IMR-90 (cell line): ENCODE measurements around the gene MYRFL. TPM values are rescaled to one million over a fixed set of nuclear protein-coding genes. Genes with fewer than 3 reads are reported as not detected.
"Not testable (repeated sequence)": the region's sequence is repeated elsewhere in the genome, so short reads cannot be mapped to it uniquely, and the experiment has no call there.

ENCODE experiments used
- ATAC-seq: fragments of 200-7000 bp; cut with Tn5 transposase; 2 replicates; pipeline ENCODE4 v1.9.1; 2020; ENCODE audit warnings: low read depth, mild to moderate bottlenecking, moderate library complexity
- BruUV-seq: library from RNA; stranded (reverse); fragments of 400-500 nt; replicated peaks from 2 replicates; lab custom pipeline; 2021; lab: Mats Ljungman, UMichigan
- CTCF ChIA-PET: fragments of 300-600 bp; formaldehyde crosslinking; extraction: SDS; loops from one replicate; lab custom pipeline; 2021; ENCODE audit warnings: antibody characterized with exemption; lab: Yijun Ruan, JAX
- POLR2A ChIA-PET: fragments of 300-600 bp; sonication (Branson Sonifier 250); formaldehyde crosslinking; loops from one replicate; lab custom pipeline; 2022; ENCODE audit warnings: antibody characterized with exemption; ENCODE audit not compliant: unreplicated experiment; lab: Charles Lee
- DNase-seq: peaks from one replicate; pipeline ENCODE4 v3.0.0; 2013
- H2AFZ ChIP-seq: replicated peaks from 2 replicates; pipeline ENCODE3; 2013; ENCODE audit warnings: low read length, mild to moderate bottlenecking; ENCODE audit not compliant: poor library complexity
- H2AK5ac ChIP-seq: 2 replicates; pipeline ENCODE4 v1.6.1; 2013; ENCODE audit warnings: low read depth, low read length, inconsistent platforms
- H2AK9ac ChIP-seq: replicated peaks from 2 replicates; pipeline ENCODE3; 2013; ENCODE audit warnings: mild to moderate bottlenecking, low read depth, low read length, moderate library complexity; ENCODE audit not compliant: poor library complexity
- H2BK120ac ChIP-seq: 2 replicates; pipeline ENCODE4 v1.6.1; 2013; ENCODE audit warnings: low read depth, low read length, inconsistent platforms
- H2BK15ac ChIP-seq: 3 replicates; pipeline ENCODE4 v1.6.1; 2013; ENCODE audit warnings: low read depth, low read length, inconsistent platforms
- H2BK20ac ChIP-seq: 2 replicates; pipeline ENCODE4 v1.6.1; 2013; ENCODE audit warnings: low read depth, mild to moderate bottlenecking, inconsistent platforms, low read length, moderate library complexity
- H2BK5ac ChIP-seq: 2 replicates; pipeline ENCODE4 v1.6.1; 2013; ENCODE audit warnings: mild to moderate bottlenecking, low read depth, low read length, inconsistent platforms; ENCODE audit not compliant: poor library complexity, severe bottlenecking
- H3K14ac ChIP-seq: replicated peaks from 2 replicates; pipeline ENCODE4 v1.6.1; 2013; ENCODE audit warnings: low read depth, low read length, inconsistent platforms
- H3K18ac ChIP-seq: 2 replicates; pipeline ENCODE4 v1.6.1; 2013; ENCODE audit warnings: low read depth, low read length, control low read depth
- H3K23ac ChIP-seq: 2 replicates; pipeline ENCODE4 v1.6.1; 2013; ENCODE audit warnings: low read depth, low read length, inconsistent platforms
- H3K27ac ChIP-seq: 2 replicates; pipeline ENCODE4 v1.5.1; 2013; ENCODE audit warnings: mild to moderate bottlenecking, control low read depth, low read length; ENCODE audit not compliant: insufficient read depth
- H3K27me3 ChIP-seq: 2 replicates; pipeline ENCODE4 v1.6.1; 2013; ENCODE audit warnings: low read length; ENCODE audit not compliant: control insufficient read depth, insufficient read depth
- H3K36me3 ChIP-seq: 2 replicates; pipeline ENCODE4 v1.6.1; 2013; ENCODE audit warnings: low read length, mixed read lengths; ENCODE audit not compliant: control insufficient read depth, insufficient read depth
- H3K4ac ChIP-seq: 2 replicates; pipeline ENCODE4 v1.6.1; 2013; ENCODE audit warnings: low read depth, low read length, inconsistent platforms
- H3K4me1 ChIP-seq: 2 replicates; pipeline ENCODE4 v1.6.1; 2013; ENCODE audit warnings: low read length, mixed read lengths; ENCODE audit not compliant: control insufficient read depth, insufficient read depth
- H3K4me2 ChIP-seq: 2 replicates; pipeline ENCODE4 v1.6.1; 2013; ENCODE audit warnings: low read depth, mild to moderate bottlenecking, control low read depth, low read length, moderate library complexity
- H3K4me3 ChIP-seq: 2 replicates; pipeline ENCODE4 v1.5.1; 2013; ENCODE audit warnings: low read depth, mild to moderate bottlenecking, control low read depth, low read length, moderate library complexity; ENCODE audit not compliant: insufficient read depth
- H3K56ac ChIP-seq: 2 replicates; pipeline ENCODE4 v1.6.1; 2013; ENCODE audit warnings: low read length, inconsistent platforms; ENCODE audit not compliant: insufficient read depth; ENCODE audit errors: extremely low read depth
- H3K79me1 ChIP-seq, 2 experiments: 2 replicates each; pipeline ENCODE4 v1.6.1; 2013; ENCODE audit warnings: low read length in 2 of 2, inconsistent platforms in 1 of 2, low read depth in 1 of 2
- H3K9ac ChIP-seq: 2 replicates; pipeline ENCODE4 v1.6.1; 2013; ENCODE audit warnings: low read depth, low read length, control low read depth
- H3K9me1 ChIP-seq: 2 replicates; pipeline ENCODE4 v1.6.1; 2013; ENCODE audit warnings: low read length, inconsistent platforms; ENCODE audit not compliant: insufficient read depth
- H3K9me3 ChIP-seq: 2 replicates; pipeline ENCODE4 v1.6.1; 2013; ENCODE audit warnings: low read length; ENCODE audit not compliant: control insufficient read depth, insufficient read depth
- H4K20me1 ChIP-seq: 2 replicates; pipeline ENCODE4 v1.6.1; 2013; ENCODE audit warnings: low read length, inconsistent platforms; ENCODE audit not compliant: insufficient read depth
- H4K5ac ChIP-seq: 2 replicates; pipeline ENCODE4 v1.6.1; 2013; ENCODE audit warnings: mild to moderate bottlenecking, low read depth, low read length, control low read depth
- H4K8ac ChIP-seq, 2 experiments: 2 replicates each; pipeline ENCODE4 v1.6.1; 2013; ENCODE audit warnings: low read depth in 2 of 2, low read length in 2 of 2, control low read depth in 1 of 2, inconsistent platforms in 1 of 2
- H4K91ac ChIP-seq: 2 replicates; pipeline ENCODE4 v1.6.1; 2013; ENCODE audit warnings: low read depth, low read length, inconsistent platforms; ENCODE audit not compliant: insufficient read depth
- WGBS, 2 experiments: methylation state at CpG; one replicate each; pipeline versions ENCODE4 v1.1.5 to v1.1.7; 2013; ENCODE audit warnings: missing lambda C conversion rate in 2 of 2; ENCODE audit not compliant: insufficient read length in 1 of 2; ENCODE audit errors: extremely low coverage in 2 of 2; 5-methylcytosine and 5-hydroxymethylcytosine counted together
- dilution Hi-C: fragments of 300-500 bp; cut with HindIII; formaldehyde crosslinking; loops from one replicate; pipeline ENCODE4 v1.14.3; 2018; ENCODE audit warnings: low sequenced_read_pairs; ENCODE audit not compliant: unreplicated experiment
- in situ Hi-C: fragments of 300-500 bp; cut with MboI; formaldehyde crosslinking; loops from 3 replicates; pipeline ENCODE4 v1.14.3; 2019; ENCODE audit warnings: low sequenced_read_pairs, inconsistent platforms, mixed read lengths
- intact Hi-C: fragments of 100-400 bp; cut with micrococcal nuclease; formaldehyde crosslinking; loops from 2 replicates; pipeline ENCODE4 v1.10.0; 2022
- polyA plus RNA-seq, 3 experiments: library from polyadenylated mRNA; depleted of rRNA; stranded (reverse); fragments of >200 nt; gene quantifications; 2 replicates each; pipeline ENCODE4 v1.2.3, GENCODE V29; 2012; ENCODE audit warnings: low replicate concordance in 1 of 3
- total RNA-seq: library from RNA; depleted of rRNA; stranded (reverse); fragments of >200 nt; gene quantifications from 2 replicates; pipeline ENCODE4 v1.2.3, GENCODE V29; 2012

Gene MYRFL
- total and polyA plus RNA-seq, 2 of the 4 experiments (the other 2 are of a cell fraction): not detected

DNA sequence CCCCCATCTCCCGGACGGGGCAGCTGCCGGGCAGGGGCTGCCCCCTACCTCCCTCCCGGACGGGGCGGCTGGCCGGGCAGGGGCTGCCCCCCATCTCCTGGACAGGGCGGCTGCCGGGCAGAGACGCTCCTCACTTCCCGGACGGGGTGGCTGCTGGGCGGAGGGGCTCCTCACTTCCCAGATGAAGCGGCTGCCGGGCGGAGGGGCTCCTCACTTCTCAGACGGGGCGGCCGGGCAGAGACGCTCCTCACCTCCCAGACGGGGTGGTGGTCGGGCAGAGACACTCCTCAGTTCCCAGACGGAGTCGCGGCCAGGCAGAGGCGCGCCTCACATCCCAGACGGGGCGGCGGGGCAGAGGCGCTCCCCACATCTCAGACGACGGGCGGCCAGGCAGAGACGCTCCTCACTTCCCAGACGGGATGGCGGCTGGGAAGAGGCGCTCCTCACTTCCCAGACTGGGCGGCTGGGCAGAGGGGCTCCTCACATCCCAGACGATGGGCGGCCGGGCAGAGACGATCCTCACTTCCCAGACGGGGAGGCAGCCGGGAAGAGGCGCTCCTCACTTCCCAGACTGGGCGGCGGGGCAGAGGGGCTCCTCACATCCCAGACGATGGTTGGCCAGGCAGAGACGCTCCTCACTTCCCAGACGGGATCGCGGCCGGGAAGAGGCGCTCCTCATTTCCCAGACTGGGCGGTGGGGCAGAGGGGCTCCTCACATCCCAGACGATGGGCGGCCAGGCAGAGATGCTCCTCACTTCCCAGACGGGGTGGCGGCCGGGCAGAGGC is 28.3 kb downstream of the MYRFL start:
- in situ Hi-C loops, H2AFZ ChIP-seq, H3K4ac ChIP-seq, H2BK20ac ChIP-seq, dilution Hi-C loops, H2BK5ac ChIP-seq, H3K23ac ChIP-seq, H3K27me3 ChIP-seq, H4K20me1 ChIP-seq, BruUV-seq, H2BK15ac ChIP-seq, H3K4me1 ChIP-seq, DNase-seq, H3K79me1 ChIP-seq, H3K9ac ChIP-seq, H3K36me3 ChIP-seq, H3K27ac ChIP-seq, POLR2A ChIA-PET, H2AK9ac ChIP-seq, H3K9me3 ChIP-seq, H3K4me2 ChIP-seq, H2BK120ac ChIP-seq, H3K56ac ChIP-seq, H4K91ac ChIP-seq, H2AK5ac ChIP-seq, H3K9me1 ChIP-seq, H3K18ac ChIP-seq, H4K5ac ChIP-seq, ATAC-seq, H4K8ac ChIP-seq, H3K4me3 ChIP-seq, H3K14ac ChIP-seq, intact Hi-C loops, CTCF ChIA-PET: not testable (repeated sequence)
- WGBS, 2 experiments: 100% methylated on average over 3 of the region's 61 CpGs; no CpG with 5 or more reads in 1 of the 2 experiments
